Stimulated activated CD8-positive, alpha-beta memory T cell treated with anti-CD3 and anti-CD28 coated beads, Interleukin-15, amount 100 ng/mL, for 24 hours (primary cell): ENCODE data around the gene RASGRP2.

Source experiments
- DNase-seq: peaks from one replicate; pipeline ENCODE4 v3.0.0-alpha.2; 2020; ENCODE audit warnings: low read depth

The RASGRP2 gene

GRCh38 chr11:64694821-64695365 lies 49.0 kb downstream of the RASGRP2 start:
- DNase-seq, result no peak

GRCh38 chr11:64694026-64694755 lies 49.8 kb downstream of the RASGRP2 start:
- no peak for DNase-seq

- DNase-seq, result no peak
These were observed 51.1 kb downstream of the RASGRP2 start for GRCh38 chr11:64692764-64693331.

GRCh38 chr11:64691543-64691942 lies 52.4 kb downstream of the RASGRP2 start:
- no peak for DNase-seq

- no peak for DNase-seq
These were observed 53.7 kb downstream of the RASGRP2 start for GRCh38 chr11:64690235-64690634.

GRCh38 chr11:64688534-64688982 lies 55.4 kb downstream of the RASGRP2 start:
- DNase-seq, result peak; percentile 88

- no peak for DNase-seq
These were observed 56.1 kb downstream of the RASGRP2 start for GRCh38 chr11:64687643-64688533.

GRCh38 chr11:64687204-64687603 lies 56.7 kb downstream of the RASGRP2 start:
- DNase-seq, result no peak

- DNase-seq, result no peak
These were observed 57.3 kb downstream of the RASGRP2 start for GRCh38 chr11:64686466-64687170.

- DNase-seq, result no peak
These were observed 58.4 kb downstream of the RASGRP2 start for GRCh38 chr11:64685536-64685935.

- DNase-seq, result no peak
These were observed 59.6 kb downstream of the RASGRP2 start for GRCh38 chr11:64684357-64684756.

- no peak for DNase-seq
These were observed 62.8 kb downstream of the RASGRP2 start for GRCh38 chr11:64681171-64681570.

GRCh38 chr11:64679846-64680245 lies 64.1 kb downstream of the RASGRP2 start:
- no peak for DNase-seq

- DNase-seq, result no peak
These were observed 66.4 kb downstream of the RASGRP2 start for GRCh38 chr11:64677441-64678023.
